ENCODE data around the gene P3H2.

GRCh38 chr3:190121383-190121782 is 686 bp upstream of the P3H2 start:
- no peak for TF ChIP-seq MYNN (tag by site-specific recombination; IDR thresholded peaks at IDR 0.05; ENCODE audit: borderline replicate concordance)
- TF ChIP-seq CTCF (tag by site-specific recombination; IDR thresholded peaks at IDR 0.05) = no peak
- TF ChIP-seq ZNF670 (tag by site-specific recombination; IDR thresholded peaks at IDR 0.05; ENCODE audit: low read depth) = no peak
- no peak for TF ChIP-seq ZNF292 (tag by site-specific recombination; IDR thresholded peaks at IDR 0.05; ENCODE audit: borderline replicate concordance, low read depth)
- no peak for TF ChIP-seq ZNF704 (tag by site-specific recombination; IDR thresholded peaks at IDR 0.05)
- TF ChIP-seq REPIN1 (tag by site-specific recombination; IDR thresholded peaks at IDR 0.05; ENCODE audit: low read depth) = no peak
- no peak for TF ChIP-seq SCRT2 (tag by site-specific recombination; IDR thresholded peaks at IDR 0.05)
- no peak for TF ChIP-seq ZNF561 (tag by site-specific recombination; IDR thresholded peaks at IDR 0.05; ENCODE audit: borderline replicate concordance)
- TF ChIP-seq ZNF549 (tag by site-specific recombination; IDR thresholded peaks at IDR 0.05) = no peak
- no peak for TF ChIP-seq ZNF843 (tag by site-specific recombination; IDR thresholded peaks at IDR 0.05)
- no peak for TF ChIP-seq ZSCAN18 (tag by site-specific recombination; IDR thresholded peaks at IDR 0.05)
